WTC11 (cell line): ENCODE data around the gene RASSF3. TPM values are rescaled to one million over a fixed set of nuclear protein-coding genes. Genes with fewer than 3 reads are reported as not detected.
A peak's percentile ranks its signal among the peaks of the same experiment; 100 is the strongest.

Experiments used
- ATAC-seq: fragments of 200-7000 bp; cut with Tn5 transposase; 2 replicates; pipeline ENCODE4 v1.10.0; 2021; ENCODE audit warnings: mild to moderate bottlenecking, moderate library complexity
- CTCF ChIA-PET: fragments of 300-600 bp; sonication (Branson Sonifier 250); formaldehyde crosslinking; loops from one replicate; lab custom pipeline; 2021; ENCODE audit warnings: antibody characterized with exemption; lab: Charles Lee
- POLR2A ChIA-PET: fragments of 350-600 bp; sonication (Branson Sonifier 250); formaldehyde crosslinking; loops from one replicate; lab custom pipeline; 2021; ENCODE audit warnings: antibody characterized with exemption; lab: Charles Lee
- DNase-seq: peaks from one replicate; pipeline ENCODE4 v3.0.0; 2021; ENCODE audit warnings: low spot score
- H3K27ac Mint-ChIP-seq: 2 replicates; pipeline ENCODE4 v1.8.0; 2021; ENCODE audit warnings: mixed read lengths
- H3K27me3 Mint-ChIP-seq: 2 replicates; pipeline ENCODE4 v1.8.0; 2021; ENCODE audit warnings: low read depth, mild to moderate bottlenecking, moderate library complexity, mixed read lengths
- H3K36me3 Mint-ChIP-seq: 2 replicates; pipeline ENCODE4 v1.8.0; 2021; ENCODE audit warnings: mixed read lengths
- H3K4me1 Mint-ChIP-seq: 2 replicates; pipeline ENCODE4 v1.8.0; 2022; ENCODE audit warnings: mixed read lengths
- H3K4me3 Mint-ChIP-seq: 2 replicates; pipeline ENCODE4 v1.8.0; 2021; ENCODE audit warnings: mild to moderate bottlenecking, moderate library complexity, mixed read lengths
- H3K9me3 Mint-ChIP-seq: 2 replicates; pipeline ENCODE4 v1.8.0; 2021; ENCODE audit warnings: mixed read lengths
- AFF4 ChIP-seq: sonication (generic); formaldehyde crosslinking; IDR thresholded peaks from 2 replicates; pipeline ENCODE4 v1.8.1; 2023; ENCODE audit warnings: mild to moderate bottlenecking, missing genetic modification reagents, borderline replicate concordance
- ATF6 ChIP-seq: sonication (generic); formaldehyde crosslinking; IDR thresholded peaks from 2 replicates; pipeline ENCODE4 v1.8.1; 2023; ENCODE audit warnings: mild to moderate bottlenecking, missing genetic modification reagents
- EMX1 ChIP-seq: fragments of 250-450 bp; sonication (Bioruptor Pico); IDR thresholded peaks from 2 replicates; pipeline ENCODE4 v1.8.0; 2021; ENCODE audit warnings: mild to moderate bottlenecking
- ESRRA ChIP-seq: sonication (generic); formaldehyde crosslinking; IDR thresholded peaks from 2 replicates; pipeline ENCODE4 v1.8.1; 2022; ENCODE audit warnings: mild to moderate bottlenecking, missing genetic modification reagents, borderline replicate concordance
- FOXP1 ChIP-seq: sonication (generic); formaldehyde crosslinking; IDR thresholded peaks from 2 replicates; pipeline ENCODE4 v1.8.0; 2022; ENCODE audit warnings: missing genetic modification reagents, mild to moderate bottlenecking, moderate library complexity, borderline replicate concordance
- HMGXB4 ChIP-seq: sonication (generic); formaldehyde crosslinking; IDR thresholded peaks from 2 replicates; pipeline ENCODE4 v1.8.1; 2023; ENCODE audit warnings: mild to moderate bottlenecking, moderate library complexity, missing genetic modification reagents
- IRF2 ChIP-seq: sonication (generic); formaldehyde crosslinking; IDR thresholded peaks from 2 replicates; pipeline ENCODE4 v1.8.0; 2022; ENCODE audit warnings: low read depth, missing genetic modification reagents, borderline replicate concordance
- KAT7 ChIP-seq: sonication (generic); formaldehyde crosslinking; IDR thresholded peaks from 2 replicates; pipeline ENCODE4 v1.8.1; 2023; ENCODE audit warnings: missing genetic modification reagents, mild to moderate bottlenecking, borderline replicate concordance
- NFE2L1 ChIP-seq: sonication (generic); formaldehyde crosslinking; IDR thresholded peaks from 2 replicates; pipeline ENCODE4 v1.8.1; 2023; ENCODE audit warnings: missing genetic modification reagents
- NR3C1 ChIP-seq: sonication (generic); formaldehyde crosslinking; conservative IDR thresholded peaks from 2 replicates; pipeline ENCODE4 v1.8.1; 2023; ENCODE audit warnings: low read depth, mild to moderate bottlenecking, missing genetic modification reagents
- PRRX2 ChIP-seq: fragments of 250-450 bp; sonication (Bioruptor Pico); IDR thresholded peaks from 2 replicates; pipeline ENCODE4 v1.8.0; 2021; ENCODE audit warnings: mild to moderate bottlenecking
- TP53 ChIP-seq: sonication (generic); formaldehyde crosslinking; IDR thresholded peaks from 2 replicates; pipeline ENCODE4 v1.8.1; 2023; ENCODE audit warnings: mild to moderate bottlenecking, missing genetic modification reagents
- ZNF232 ChIP-seq: sonication (generic); formaldehyde crosslinking; IDR thresholded peaks from 2 replicates; pipeline ENCODE4 v1.8.0; 2022; ENCODE audit warnings: mild to moderate bottlenecking, missing genetic modification reagents
- ZNF263 ChIP-seq: sonication (generic); formaldehyde crosslinking; IDR thresholded peaks from 2 replicates; pipeline ENCODE4 v1.8.1; 2022; ENCODE audit warnings: low read depth, mild to moderate bottlenecking, moderate library complexity, missing genetic modification reagents
- total RNA-seq: library from RNA; stranded (reverse); gene quantifications from 3 replicates; pipeline ENCODE4 v1.2.3, GENCODE V29; 2021
- TF ChIP-seq, protein P1 (sequence below): fragments of 250-450 bp; sonication (Bioruptor Pico); IDR thresholded peaks from 2 replicates; pipeline ENCODE4 v1.9.0; 2021; ENCODE audit warnings: moderate library complexity, mild to moderate bottlenecking, inconsistent platforms, borderline replicate concordance
- TF ChIP-seq, protein P2 (sequence below): fragments of 250-450 bp; sonication (Bioruptor Pico); IDR thresholded peaks from 2 replicates; pipeline ENCODE4 v2.1.2; 2022; ENCODE audit warnings: mild to moderate bottlenecking, moderate library complexity
- TF ChIP-seq, protein P3 (sequence below): sonication (generic); formaldehyde crosslinking; conservative IDR thresholded peaks from 2 replicates; pipeline ENCODE4 v1.8.1; 2022; ENCODE audit warnings: mild to moderate bottlenecking, missing genetic modification reagents

RASSF3 gene
- total RNA-seq, 1 experiment from 2014 or later: 54.7 TPM

DNA sequence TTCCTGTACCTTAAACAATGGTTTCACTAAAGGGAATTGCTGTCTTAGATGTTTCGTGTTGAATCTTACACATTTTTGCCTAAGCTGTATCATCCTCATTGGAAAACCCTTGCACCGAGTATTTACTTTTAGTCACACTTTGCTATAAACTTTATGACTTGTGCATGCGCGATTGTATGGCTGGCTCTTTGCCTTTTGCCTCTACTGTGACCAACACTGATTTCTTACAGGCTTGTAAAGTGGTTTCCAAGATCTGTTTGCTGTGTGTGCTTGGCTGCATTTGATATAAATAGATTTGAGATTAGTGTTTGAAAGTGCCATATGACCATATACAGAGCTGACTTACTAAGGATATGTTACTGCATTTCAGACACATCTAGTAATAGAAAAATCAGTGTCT is 40.5 kb downstream of the RASSF3 start:
- Mint-ChIP-seq H3K4me3 (no peak overlapping the region), H3K4me1 (peaks cover 21% of the 10 kb centered on the region), H3K27me3 (no peaks in the 10 kb centered on the region), H3K36me3 (no peaks in the 10 kb centered on the region), H3K27ac (peak overlapping the region; percentile 37), H3K9me3 (no peaks in the 10 kb centered on the region)
- TF ChIP-seq NFE2L1: no peak
- no peak for TF ChIP-seq TP53 (CRISPR knock-in tag)
- TF ChIP-seq FOXP1: no peak
- no peak for TF ChIP-seq ESRRA
- no peak for TF ChIP-seq IRF2 (CRISPR knock-in tag)
- no peak for TF ChIP-seq PRRX2 (CRISPR knock-in tag)
- no peak for TF ChIP-seq ZNF263 (CRISPR knock-in tag)
- TF ChIP-seq EMX1 (CRISPR knock-in tag): no peak
- TF ChIP-seq, protein P1, sequence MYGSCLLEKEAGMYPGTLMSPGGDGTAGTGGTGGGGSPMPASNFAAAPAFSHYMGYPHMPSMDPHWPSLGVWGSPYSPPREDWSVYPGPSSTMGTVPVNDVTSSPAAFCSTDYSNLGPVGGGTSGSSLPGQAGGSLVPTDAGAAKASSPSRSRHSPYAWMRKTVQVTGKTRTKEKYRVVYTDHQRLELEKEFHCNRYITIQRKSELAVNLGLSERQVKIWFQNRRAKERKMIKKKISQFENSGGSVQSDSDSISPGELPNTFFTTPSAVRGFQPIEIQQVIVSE (CRISPR knock-in tag): no peak
- TF ChIP-seq, protein P2, sequence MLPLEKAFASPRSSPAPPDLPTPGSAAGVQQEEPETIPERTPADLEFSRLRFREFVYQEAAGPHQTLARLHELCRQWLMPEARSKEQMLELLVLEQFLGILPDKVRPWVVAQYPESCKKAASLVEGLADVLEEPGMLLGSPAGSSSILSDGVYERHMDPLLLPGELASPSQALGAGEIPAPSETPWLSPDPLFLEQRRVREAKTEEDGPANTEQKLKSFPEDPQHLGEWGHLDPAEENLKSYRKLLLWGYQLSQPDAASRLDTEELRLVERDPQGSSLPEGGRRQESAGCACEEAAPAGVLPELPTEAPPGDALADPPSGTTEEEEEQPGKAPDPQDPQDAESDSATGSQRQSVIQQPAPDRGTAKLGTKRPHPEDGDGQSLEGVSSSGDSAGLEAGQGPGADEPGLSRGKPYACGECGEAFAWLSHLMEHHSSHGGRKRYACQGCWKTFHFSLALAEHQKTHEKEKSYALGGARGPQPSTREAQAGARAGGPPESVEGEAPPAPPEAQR (CRISPR knock-in tag): no peak
- TF ChIP-seq AFF4 (CRISPR knock-in tag): no peak
- TF ChIP-seq, protein P3, sequence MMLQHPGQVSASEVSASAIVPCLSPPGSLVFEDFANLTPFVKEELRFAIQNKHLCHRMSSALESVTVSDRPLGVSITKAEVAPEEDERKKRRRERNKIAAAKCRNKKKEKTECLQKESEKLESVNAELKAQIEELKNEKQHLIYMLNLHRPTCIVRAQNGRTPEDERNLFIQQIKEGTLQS (CRISPR knock-in tag): no peak
- TF ChIP-seq HMGXB4 (CRISPR knock-in tag): no peak
- TF ChIP-seq KAT7 (CRISPR knock-in tag): no peak
- TF ChIP-seq ZNF232 (CRISPR knock-in tag): no peak
- TF ChIP-seq ATF6: no peak
- TF ChIP-seq NR3C1 (CRISPR knock-in tag): no peak
- DNase-seq (no peak), ATAC-seq (no peak)
- ChIA-PET POLR2A (no interaction called here), CTCF (interaction anchor here (0.7 to 0.9 kb wide), 2 partner anchors 47 to 90 kb away, joined by 3 read pairs; no protein-coding TSS in a partner anchor)
